ENCODE data around the gene SSBP2. TPM values are rescaled to one million over a fixed set of nuclear protein-coding genes. Genes with fewer than 3 reads are reported as not detected.
"Not testable (repeated sequence)": the region's sequence is repeated elsewhere in the genome, so short reads cannot be mapped to it uniquely, and the experiment has no call there.

SSBP2 gene
- total RNA-seq, 1 donor from 2014 or later: 59.0 TPM

DNA sequence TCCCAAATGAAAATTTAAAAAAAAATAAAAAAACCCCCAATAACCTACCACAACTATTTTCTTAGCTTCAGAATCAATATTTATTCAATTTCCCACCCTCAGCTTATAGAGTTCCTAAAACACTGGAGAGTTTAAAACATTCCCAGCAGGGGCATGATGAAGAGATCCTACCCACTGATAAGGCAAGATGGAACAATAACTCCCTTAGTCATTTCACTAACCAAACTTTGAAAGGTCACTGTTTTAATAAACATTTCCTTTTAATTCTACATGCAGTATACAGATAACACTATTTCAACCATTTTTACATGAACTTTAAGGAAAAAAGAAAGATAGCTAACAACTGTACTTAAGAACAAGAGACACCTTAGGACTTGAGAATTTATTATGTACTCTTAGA, 322.0 kb downstream of the SSBP2 start:
- DNase-seq (ENCODE audit: low spot score): no peak

DNA sequence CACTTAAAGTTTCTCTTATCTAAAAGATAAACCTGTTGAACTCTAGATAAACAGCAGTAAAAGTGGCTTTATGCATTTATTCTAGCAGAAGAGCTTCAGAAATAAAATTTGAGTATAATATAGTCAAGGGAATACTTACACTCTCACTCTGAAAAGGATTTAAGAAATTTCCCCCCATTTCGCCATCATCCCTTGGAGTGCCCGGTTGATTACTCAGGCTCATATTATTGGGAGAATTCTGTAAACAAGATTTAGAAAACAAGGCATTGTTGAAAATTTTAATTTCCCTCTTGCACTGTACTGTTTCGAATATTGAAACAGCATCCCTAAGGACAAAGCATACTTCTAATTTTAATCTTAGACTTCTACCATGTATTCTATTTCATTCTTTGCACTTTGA, 322.5 kb downstream of the SSBP2 start:
- no peak for DNase-seq (ENCODE audit: low spot score)

DNA sequence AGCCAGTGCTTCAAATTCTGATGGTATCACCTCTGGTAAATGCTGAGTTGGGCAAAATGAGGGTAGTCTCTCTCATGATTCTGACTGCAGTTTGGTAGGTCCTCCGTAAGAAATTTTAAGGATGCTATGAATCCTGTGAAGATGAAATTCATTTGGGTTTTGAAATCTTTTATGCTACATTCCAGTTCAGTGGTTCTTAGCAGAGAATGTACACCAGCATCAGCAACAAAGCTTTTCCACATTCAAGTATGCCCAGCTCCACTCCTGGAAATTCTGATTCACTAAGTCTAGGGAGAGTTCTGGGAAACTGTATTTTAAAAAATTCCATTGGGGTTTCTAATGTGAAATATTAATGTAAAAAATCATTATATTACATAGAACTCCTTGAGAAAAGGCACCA, 323.3 kb downstream of the SSBP2 start:
- no peak for DNase-seq (ENCODE audit: low spot score)

DNA sequence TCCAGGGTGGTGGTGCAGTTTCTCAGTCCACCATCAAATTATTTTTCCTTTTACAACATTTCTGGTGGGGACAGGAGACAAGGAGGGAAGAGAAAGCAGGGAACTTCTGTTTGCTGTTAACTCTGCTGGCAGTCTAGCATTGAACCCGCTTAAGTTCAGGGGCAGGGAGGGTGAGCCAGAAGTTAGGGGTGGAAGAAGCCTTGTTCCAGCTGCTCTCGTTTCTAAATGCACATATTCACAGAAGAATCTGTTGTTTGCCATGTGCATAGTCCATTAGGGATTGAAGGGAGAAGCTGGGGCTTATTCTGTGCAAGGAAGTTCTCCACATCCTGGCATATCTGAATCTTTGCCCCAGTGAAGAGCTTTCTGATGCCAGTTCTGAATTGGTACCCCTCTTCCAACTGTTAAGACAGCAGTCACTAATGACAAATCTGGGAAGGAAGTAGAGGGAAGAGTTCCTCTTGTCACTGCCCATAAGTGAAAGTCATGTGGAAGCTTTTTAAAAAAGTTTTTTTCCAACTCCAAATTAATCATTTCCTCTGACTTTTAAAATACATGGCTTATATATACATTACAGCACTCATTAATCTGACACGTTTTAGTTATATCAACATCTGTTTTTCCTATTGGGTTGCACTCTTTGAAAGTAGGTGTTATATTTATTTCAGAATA, 324.4 kb downstream of the SSBP2 start:
- no peak for DNase-seq (ENCODE audit: low spot score)

DNA sequence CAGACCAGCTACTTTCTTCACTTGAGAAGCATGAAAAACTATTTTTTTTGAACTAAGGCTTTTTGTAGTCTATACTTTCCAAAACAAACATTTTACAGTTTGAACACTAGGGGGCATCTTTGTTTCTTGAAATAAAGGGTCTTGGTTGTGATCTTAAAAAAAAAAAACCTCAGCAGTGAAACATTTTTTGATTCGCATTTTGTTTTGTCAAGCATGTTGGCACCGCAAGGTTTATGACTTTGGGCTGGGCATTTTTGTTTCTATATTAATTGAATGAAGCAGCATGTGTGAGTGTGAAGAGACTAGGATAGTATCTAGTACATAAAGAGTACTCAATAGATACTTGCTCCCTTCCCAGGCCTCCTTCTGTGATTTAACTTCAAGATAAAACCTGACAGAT, 325.3 kb downstream of the SSBP2 start:
- DNase-seq (ENCODE audit: low spot score): no peak

DNA sequence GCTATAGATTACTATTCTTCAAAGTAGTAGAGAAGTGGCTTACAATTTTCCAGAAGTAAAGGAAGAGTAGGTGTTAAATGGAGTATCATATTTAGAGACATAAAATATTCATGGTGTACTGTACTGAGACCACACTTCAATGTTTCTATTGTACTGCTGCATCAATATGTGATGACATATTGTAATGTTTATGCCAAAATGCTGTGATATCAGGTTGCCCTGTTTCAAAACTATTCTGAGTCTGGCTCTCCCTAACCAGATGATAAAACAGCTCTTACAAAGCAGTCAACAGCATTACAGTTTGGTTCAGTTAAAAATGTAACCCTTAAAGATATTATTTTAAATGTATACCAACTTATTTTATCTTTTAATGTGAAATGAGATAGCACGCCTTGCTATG, 326.2 kb downstream of the SSBP2 start:
- DNase-seq (ENCODE audit: low spot score): no peak

DNA sequence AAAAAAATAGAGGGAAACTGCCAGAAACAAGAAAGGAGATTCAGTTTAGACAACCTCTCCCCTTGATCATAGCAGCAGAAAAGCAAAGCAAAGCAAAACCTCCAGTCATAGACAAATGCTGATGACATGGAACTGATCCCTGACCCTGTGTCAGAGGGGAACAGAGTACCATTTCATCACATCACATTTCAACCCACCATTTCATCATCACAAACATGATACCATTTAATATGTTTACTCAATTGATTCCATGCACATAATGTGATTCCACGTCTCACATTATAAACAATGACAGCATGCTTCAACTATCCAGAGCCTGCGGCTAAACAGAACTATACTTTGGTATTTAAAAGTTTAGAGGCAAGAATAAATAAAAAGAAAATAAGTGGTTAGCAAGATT, 328.2 kb downstream of the SSBP2 start:
- no peak for DNase-seq (ENCODE audit: low spot score)

DNA sequence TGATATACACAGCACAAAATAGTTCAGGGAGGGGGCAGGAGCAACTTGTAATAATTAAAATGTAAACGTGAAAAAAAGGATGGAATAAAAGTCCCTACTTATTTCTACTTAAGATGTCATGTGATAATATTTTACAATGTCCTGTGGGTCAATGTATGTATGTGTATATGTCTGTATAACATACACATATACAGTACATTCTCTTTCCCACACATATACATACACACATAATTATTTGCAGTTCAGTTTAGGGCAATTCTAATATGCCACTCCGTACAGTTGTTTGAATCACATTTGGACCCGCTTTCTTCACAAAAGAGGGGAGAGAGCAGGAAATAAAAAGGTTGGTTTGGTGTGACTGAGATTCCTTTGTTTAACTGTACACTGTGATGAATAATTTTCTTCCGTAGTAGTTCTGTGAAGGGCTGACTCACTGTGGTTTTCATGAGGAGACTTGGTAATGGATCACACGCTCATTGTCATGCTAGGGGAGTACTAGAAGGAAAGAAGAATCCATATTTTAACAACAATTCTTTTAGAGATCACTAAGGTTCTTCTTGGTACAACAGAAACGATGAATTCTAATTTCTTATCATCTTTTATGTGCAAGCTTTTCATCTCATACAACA, 330.7 kb downstream of the SSBP2 start:
- DNase-seq (ENCODE audit: low spot score): no peak

DNA sequence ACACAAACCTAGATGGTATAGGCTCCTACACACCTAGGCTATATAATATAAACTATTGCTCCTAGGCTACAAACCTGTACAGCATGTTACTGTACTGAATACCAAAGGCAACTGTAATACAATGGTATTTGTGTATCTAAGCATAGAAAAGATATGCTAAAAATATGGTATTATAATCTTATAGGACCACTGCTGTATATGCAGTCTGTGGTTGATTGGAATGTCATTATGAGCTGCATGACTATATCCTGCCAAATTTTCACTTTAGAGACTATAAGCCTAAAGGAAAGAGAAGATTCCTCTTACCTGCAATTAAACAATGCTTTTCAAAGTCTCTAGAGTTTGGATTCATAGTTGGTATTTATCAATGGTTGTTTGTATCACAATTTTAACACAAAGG, 332.3 kb downstream of the SSBP2 start:
- no peak for DNase-seq (ENCODE audit: low spot score)

DNA sequence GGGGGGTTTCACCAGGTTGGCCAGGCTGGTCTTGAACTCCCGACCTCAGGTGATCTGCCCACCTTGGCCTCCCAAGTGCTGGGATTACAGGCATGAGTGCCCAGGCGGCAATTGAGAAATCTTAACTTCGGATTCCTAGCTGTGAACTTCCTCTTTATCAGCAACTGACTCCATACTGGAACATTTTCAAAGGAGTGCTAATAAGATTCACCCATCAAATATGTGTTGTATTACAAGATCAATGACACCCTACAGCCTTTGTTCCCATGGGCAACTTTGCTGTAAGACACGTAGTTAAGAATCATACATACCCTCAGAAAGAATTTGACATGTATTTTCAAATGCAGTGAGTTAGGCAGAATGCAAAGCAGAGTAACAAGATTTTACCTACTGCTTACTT, 333.8 kb downstream of the SSBP2 start:
- no peak for DNase-seq (ENCODE audit: low spot score)

DNA sequence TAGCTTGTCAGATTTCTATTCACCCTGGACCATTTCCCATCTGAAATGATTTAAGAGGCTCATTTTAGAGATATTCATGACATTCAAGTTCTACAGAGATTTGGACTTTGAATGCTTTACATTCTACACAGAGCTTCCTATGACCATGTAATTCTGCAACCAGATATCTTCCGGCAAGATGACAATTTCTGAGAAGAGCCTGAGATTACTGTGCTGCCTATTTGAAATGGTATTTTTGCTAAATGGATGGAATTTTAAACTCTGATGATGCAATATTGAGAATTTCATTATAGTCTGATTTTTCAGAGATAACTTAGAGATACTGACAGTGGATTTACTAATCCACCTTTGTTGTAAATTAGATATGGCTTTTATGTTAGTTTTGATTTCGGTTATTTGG, 341.0 kb downstream of the SSBP2 start:
- no peak for DNase-seq (ENCODE audit: low spot score)

DNA sequence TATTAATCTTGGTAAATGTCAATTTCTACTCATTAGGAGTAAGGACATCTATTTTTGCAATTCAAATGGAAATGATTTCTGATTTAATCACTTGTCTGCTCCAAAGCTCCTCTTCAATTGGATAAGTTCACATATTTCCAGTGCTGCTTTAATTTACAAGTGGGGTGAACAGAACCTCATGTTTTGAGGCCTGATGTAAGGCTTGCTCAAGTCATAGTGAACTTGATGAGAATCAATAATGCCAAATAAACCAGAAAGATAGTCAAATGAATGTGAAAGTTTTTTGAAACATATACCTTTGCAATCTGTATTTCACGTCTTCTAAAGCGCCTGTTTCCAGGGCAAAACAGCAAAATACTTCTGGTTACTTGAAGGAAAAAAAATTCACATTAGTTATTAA, 341.5 kb downstream of the SSBP2 start:
- DNase-seq (ENCODE audit: low spot score): no peak

DNA sequence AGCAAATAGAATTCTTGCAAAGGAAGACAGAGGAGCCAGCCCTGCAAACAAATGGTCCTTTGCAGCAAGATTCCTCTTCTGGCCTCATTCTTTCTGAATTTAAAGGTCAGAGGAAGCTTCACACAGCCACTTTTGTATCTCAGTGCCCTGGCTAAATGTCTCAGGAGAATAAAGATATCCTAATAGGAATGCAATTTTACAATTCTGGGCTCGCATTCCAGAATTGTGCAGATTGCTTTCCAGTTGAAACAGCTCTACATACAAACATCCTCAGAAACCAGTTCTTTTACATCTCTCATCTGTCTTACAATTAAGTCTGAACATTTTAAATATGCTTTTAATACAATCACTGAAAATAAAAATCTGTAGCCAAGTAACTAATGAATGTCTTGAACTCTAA, 342.4 kb downstream of the SSBP2 start:
- no peak for DNase-seq (ENCODE audit: low spot score)

DNA sequence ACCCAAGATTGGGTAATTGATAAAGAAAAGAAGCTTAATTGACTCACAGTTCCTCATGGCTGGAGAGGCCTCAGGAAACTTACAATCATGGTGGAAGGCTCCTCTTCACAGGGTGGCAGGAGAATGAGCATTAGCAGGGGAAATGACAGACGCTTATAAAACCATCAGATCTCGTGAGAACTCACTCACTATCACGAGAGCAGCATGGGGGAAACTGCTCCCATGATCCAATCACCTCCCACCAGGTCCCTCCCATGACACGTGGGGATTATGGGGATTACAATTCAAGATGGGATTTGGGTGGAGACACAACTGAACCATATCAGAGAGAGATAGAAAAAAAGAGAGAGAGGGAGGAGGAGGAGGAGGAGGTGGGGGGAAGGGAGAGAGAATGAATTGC, 343.1 kb downstream of the SSBP2 start:
- DNase-seq (ENCODE audit: low spot score): not testable (repeated sequence)

DNA sequence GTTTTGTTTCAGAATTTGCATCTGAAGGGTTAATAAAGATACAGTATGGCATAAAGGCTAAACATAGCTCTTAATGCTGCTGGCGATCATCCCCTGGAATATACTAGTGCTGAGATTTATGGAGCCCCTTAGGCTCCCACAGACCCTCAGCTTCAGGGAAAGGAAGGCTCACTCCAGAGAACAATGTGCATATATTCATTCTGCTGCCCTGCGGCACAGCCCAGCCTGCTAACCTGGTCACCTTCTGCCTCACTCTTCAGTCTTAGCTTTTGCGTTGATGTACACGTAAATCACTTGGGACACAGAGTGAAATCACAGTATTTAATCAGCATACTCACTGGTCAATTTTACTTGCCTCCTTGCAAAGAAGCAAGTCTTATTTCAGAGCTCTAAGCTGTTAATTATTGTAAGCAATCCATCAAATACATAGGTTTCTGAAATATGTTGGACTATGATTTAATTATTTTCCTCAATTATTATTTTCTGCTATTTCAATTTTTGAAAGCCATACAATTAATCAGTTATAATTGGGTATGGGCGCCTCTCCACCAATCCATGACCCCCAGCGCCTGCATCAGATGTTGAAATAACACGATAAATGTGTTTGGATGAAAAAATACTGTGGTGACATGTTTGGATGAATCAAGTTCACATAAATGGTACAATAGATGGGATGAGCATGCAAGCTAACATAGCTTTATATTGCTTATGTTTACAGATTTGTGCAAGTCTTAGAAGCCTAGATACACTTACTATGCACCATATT, 345.6 kb downstream of the SSBP2 start:
- no peak for DNase-seq (ENCODE audit: low spot score)

DNA sequence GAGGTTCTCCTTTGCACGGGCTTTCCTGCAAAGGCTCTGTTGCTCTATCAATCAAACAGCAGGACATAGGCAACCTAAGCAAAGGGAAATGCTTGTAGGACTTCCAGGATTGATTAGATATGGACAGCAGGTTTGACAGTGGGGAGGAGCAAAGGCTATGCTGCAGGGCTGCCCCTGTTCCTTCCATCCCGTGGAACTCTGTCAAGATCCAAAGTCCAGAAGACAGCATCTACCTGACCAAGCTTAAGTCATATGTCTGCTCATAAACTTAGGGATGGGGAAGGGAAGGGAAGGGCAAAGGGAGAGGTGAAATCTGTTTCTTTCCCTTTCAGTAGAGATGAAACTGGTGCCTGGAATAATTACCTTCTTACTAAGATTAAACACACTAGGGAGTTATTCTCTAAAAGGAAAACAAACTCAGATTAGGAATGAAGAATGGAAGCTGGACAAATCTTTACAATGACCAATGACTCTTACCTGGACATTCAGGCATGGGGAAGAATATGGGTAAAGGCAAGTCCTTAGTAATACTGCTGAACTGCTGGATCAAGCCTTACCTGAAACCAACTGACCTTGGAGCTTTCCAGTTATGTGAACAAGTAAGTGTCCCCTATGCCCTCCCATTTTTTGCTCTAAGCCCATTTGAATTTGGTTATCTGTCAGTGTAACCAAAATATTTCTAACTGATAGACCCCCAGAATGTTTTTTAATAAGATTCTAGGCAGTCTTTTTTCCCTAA, 348.5 kb downstream of the SSBP2 start:
- no peak for DNase-seq (ENCODE audit: low spot score)

DNA sequence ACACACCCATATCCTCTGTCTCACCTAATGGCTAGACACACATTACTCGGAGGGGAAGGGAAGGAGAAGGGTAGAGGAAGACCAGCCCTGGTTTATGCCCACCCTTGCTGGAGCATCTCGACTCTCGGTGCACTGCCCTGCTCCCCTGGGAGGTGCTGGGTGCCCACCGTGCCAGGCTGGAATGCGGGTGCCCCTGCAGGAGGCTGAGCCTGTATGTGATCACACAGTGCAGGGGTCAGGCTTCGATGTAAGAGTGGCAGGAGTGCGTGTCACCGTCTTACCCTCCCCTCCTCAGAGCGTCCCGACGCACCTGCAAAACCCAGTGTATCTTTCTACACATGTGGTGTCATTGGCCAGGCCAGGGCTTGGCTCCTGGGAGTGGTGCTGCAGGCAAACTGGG, 349.6 kb downstream of the SSBP2 start:
- no peak for DNase-seq (ENCODE audit: low spot score)

DNA sequence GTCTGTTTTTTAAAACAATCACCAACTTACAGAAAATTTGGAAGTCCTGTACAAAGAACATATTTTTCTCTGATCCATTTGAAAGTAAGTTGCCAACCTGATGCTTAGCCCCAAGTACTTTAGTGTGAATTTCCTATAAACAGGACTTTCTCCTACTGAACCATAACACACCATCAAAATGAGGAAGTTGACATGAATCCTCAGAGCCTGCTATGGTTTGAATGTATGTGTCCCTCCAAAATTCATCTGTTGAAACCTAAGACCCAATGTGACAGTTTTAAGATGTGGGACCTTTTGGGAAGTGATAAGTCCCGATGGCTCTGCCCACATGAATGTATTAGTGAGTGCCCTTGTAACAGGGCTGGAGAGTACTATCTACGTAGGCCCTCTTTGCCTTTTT, 350.5 kb downstream of the SSBP2 start:
- DNase-seq (ENCODE audit: low spot score): no peak

DNA sequence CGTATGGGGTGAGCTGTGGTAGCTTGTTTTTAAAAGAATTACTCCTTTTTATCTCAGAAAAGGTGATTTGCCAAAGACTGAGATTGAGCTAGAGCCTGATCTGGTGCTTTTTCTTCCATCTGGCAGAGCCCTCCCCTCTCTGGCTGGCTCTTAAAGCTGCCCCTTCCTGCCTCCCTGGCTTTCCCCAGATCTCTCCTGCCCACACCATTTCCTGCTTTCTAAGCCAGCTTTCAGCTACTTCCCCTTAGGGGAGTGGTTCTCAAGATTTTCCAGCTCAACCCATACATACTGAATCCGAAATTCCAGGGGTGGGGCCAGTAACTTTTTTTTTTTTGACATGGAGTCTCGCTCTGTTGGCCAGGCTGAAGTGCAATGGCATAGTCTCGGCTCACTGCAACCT, 352.2 kb downstream of the SSBP2 start:
- no peak for DNase-seq (ENCODE audit: low spot score)

DNA sequence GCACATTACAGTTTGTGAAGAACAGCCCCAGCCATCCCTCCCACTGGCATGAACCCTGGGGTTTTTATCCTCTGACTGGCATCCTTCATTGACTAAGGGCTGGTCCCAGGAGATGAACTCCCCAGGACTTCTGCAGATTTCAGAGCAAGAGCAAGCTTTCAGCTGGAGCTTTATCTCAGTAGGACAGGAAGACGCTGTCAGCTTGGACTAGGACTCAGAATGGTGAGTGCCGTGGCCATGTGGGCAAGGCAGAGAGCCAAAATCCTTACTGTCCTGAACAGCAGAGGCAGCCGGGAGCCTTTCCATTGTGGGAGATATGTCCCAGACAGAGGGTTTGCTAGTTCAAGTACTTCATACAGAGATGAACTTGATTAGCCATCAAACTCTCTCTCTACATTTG, 353.7 kb downstream of the SSBP2 start:
- DNase-seq (ENCODE audit: low spot score): no peak

DNA sequence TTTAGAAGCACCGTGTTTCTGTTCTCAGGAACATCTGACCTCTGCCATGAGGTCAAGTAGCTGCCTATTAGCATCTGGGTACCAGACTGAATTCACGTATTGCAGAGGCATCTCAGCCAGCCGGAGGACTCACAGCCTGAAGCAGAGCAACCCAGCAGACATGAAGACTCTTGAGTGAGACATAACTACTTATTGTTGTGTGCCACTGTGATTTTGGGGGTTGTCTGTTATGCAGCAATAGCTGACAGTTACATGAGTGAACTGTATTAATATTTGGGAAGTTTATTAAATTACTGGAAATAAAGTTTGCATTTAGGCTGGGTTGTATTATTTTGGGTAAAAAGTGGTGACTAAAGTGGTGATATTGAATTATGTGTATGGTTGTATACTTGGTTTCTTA, 355.6 kb downstream of the SSBP2 start:
- no peak for DNase-seq (ENCODE audit: low spot score)
